GM19397 (cell line): Measurements from ENCODE around the gene SENP1.

ENCODE experiments used
- ATAC-seq: cut with Tn5 transposase; IDR thresholded peaks from one replicate; pipeline ENCODE4 v1.9.1; 2021; ENCODE audit warnings: mild to moderate bottlenecking, moderate library complexity; ENCODE audit not compliant: unreplicated experiment

SENP1 gene

GRCh38 chr12:48037267-48037915 is 68.5 kb downstream of the SENP1 start:
- ATAC-seq: no peak

DNA sequence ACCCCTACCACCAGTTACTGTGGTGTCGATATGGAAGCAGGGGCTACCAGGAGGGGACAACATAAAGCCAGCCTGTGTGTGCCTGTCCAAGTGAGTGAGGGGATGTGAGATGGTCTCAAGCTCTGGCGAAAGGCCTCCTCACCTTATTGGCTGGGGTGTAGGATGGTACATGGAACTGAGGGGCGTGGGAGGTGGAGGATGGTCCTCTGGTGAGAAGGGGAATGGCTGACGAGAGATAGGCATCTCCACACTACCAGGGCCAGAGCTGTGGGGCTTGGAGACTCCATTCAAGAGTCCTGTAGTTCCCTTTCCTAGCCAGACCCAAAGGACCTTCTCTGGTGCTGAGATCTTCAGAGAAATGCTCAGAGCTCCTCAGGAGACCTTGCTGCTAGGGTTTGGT is 69.1 kb downstream of the SENP1 start:
- ATAC-seq: no peak

- ATAC-seq: no peak
Measured at GRCh38 chr12:48034835-48035805, 70.8 kb downstream of the SENP1 start.

DNA sequence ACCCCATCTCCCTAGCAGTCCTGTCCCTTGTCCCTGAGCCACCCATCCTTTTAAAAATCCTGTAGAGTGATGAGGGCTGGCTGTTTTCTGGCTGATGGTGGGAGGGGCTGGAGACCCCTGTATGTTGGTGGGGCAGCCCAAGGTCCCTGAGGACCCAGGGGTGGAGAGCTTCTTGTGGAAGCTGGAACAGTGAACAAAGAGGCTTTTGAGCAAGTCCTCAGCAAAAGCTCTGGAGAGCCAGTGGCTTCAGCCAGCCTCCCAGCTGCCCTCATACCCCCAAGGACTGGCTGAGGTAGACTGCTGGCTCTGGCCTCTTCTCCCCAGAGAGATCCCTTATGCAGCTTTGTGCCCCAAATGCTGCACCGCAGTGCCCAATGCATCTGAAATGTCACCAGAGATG is 72.4 kb downstream of the SENP1 start:
- no peak for ATAC-seq

DNA sequence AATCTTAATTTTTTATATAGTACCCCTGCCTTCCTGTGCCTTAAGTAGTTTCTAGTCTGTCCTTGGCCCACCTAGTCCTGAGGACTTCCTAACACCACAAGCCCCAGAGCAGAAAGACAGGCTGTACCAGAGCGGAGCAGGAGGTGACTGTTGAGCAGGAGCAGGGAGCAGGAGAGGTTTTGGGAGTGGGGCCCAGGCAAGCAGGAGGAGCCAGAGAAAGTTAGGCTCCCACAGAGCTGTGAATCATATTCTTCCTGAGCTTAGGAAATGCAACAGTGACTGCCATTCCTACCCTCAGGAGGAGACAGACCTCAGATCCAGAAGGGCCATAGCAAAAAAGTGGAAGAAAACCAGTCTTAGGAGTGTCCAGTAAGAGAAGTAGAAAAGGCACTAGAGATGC is 73.3 kb downstream of the SENP1 start:
- no peak for ATAC-seq

- ATAC-seq: no peak
Measured at GRCh38 chr12:48031135-48031960, 74.5 kb downstream of the SENP1 start.

DNA sequence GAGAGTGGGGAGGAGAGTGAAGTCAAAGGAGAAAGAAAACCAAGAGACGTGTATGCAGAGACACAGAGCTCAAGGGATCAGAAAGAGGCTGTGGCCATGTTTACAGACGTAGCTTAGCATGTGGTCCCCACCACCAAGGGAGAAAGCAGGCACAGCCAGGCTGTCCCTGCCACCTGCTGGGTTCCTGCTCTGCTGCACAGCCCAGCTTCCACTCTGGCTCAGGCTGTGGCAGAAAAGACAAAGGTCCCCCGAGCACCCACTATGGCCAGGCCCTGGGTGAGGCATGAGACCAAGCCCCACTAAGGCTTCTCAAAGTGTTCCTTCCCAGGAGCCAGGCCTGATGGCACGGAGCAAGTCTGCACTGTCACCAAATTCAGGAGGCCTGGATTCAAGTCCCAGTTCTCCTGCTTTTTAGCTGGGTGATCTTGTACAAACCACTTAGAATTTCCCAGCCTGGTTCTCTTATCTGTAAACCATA is 75.7 kb downstream of the SENP1 start:
- ATAC-seq: no peak

- ATAC-seq: no peak
Measured at GRCh38 chr12:48029491-48030172, 76.2 kb downstream of the SENP1 start.

GRCh38 chr12:48028541-48029431 is 77.1 kb downstream of the SENP1 start:
- no peak for ATAC-seq

DNA sequence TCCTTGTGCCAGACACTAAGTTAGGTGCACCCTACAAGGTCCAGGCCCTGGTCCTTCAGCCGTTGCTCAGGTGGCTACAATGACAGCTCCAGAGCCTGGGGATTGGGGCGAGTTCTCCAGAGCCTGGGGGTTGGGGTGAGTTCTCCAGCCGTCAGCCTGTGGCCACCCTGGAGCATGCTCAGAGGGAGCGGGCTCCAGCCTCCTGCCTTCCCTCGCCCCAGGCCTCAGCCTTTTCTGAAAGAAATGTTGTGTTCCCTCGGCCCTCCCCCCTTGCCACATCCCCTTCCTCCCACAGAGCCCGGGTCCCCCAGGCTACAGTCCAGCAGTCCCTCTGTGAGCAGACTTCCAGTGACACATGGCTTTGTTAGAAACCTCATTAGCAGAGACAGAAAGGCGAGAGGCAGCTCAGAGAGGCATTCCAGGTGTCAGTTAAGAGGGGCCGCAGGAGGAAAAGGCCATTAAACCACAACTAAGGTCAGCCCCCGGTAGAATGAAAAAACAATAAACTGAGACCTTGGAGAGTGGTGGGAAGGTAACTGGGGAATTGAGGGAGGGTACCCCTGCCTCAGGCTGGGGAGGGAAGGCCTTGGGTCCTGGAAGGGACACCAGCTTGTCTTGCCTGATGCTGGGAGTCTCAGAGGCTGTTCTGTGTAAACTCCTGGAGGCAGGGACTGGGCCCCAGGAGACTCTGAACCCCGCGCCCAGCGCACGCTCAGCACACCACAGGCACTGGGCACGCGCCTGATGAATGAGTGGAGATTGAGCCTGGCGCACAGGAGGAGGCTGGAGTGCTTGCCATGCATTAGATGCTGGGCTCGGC is 78.5 kb downstream of the SENP1 start:
- ATAC-seq: no peak

DNA sequence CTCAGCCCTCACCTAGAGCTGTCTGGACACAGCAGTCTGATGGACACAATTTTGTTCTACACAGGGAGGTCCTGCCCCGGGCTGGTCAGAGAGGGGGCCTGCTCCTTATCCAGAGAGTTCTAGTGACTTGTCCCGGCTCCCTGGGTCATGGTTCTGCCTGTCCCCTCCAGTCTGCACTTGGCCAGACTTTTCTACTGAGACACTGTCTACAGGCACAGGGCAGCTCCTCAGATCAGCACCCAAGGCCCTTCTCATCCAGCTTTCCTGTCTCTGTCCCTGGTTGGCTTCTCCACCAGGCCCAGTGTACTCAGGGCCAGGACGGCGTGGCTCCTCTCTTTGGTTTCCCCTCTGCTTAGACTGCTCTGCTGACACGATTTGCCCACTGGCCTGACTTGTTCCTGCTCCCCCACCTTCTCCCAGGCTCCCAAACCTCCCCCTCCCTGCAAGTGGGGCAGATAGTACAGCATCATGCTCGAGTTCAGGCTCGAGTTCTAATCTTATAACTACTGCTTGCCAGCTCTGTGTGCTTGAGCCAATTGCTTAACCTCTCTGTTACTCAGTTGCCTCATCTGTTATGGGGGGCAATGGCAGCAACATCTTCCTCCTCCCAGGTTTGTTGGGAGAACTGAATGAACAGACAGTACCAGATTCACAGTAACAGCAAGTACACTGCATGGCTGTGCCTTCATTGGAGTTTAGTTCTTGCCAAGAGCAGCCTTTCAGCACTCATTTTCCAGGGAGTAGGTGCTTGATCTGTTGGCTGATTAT is 79.6 kb downstream of the SENP1 start:
- ATAC-seq: no peak

DNA sequence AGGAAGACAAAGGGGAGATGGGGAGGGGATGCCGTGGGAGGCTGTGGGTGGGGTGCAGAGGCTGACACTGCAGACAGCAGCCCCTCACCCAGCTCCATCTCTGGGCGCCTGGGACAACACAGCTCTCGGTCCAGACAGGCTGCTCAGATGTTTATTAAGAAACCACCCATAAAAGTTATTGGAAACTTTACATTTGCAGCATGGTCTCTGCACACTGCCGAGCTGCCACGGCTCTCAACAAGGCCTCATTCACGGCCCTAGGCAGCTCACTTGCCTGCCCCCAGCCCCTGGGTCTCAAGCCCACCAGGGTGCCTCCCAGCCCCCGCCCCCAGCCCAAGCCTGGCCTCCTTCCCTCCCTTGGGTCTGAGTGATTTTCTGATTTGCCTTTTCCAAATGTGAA is 80.6 kb downstream of the SENP1 start:
- no peak for ATAC-seq

- ATAC-seq: no peak
Measured at GRCh38 chr12:48024735-48025134, 81.1 kb downstream of the SENP1 start.

- no peak for ATAC-seq
Measured at GRCh38 chr12:48023386-48023785, 82.5 kb downstream of the SENP1 start.

GRCh38 chr12:48022676-48023385 is 83.0 kb downstream of the SENP1 start:
- no peak for ATAC-seq

GRCh38 chr12:48022180-48022521 is 83.7 kb downstream of the SENP1 start:
- no peak for ATAC-seq

GRCh38 chr12:48021485-48022179 is 84.2 kb downstream of the SENP1 start:
- ATAC-seq: no peak
